ENCODE measurements around the gene BHMT. TPM values are rescaled to one million over a fixed set of nuclear protein-coding genes. Genes with fewer than 3 reads are reported as not detected.
A peak's percentile ranks its signal among the peaks of the same experiment; 100 is the strongest.

Gene BHMT
- total and polyA plus RNA-seq, 4 donors, result 0.05 to 2.3 (median 0.48) TPM

DNA sequence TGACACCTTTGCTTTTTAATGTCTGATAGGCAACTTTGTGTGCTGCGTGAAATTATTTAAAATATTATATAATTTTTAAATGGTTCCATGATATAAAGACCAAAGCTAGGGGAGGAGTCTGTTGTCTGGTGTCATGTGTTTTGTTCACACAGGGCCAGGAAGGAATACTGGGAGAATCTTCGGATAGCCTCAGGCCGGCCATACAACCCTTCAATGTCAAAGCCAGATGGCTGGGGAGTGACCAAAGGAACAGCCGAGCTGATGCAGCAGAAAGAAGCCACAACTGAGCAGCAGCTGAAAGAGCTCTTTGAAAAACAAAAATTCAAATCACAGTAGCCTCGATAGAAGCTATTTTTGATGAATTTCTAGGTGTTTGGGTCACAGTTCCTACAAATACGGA lies 19.2 kb downstream of the BHMT start:
- no peak for ATAC-seq (ENCODE audit: low FRiP score)
- H3K9me3 ChIP-seq (ENCODE audit: control insufficient read depth, low read length), result no peaks in the 10 kb centered on the region
- no peaks in the 10 kb centered on the region for H3K27me3 ChIP-seq (ENCODE audit: control insufficient read depth in 1 of 2, insufficient read depth in 2 of 2, low read length in 1 of 2)
- 80 to 83% methylated on average over 6 of the region's 6 CpGs for WGBS, 2 donors
- no peak for DNase-seq
- no peaks in the 10 kb centered on the region for H3K36me3 ChIP-seq (ENCODE audit: control insufficient read depth in 1 of 2, insufficient read depth in 2 of 2, low read length in 1 of 2)
- no peak overlapping the region for H3K27ac ChIP-seq (ENCODE audit: low read depth in 1 of 2, low read length in 2 of 2)
- no peaks in the 10 kb centered on the region for H3K4me1 ChIP-seq (ENCODE audit: control insufficient read depth in 1 of 2, insufficient read depth in 2 of 2, low read length in 2 of 2)
- intact Hi-C loops (cut with DNase I), result loop anchor here (5.0 to 10.0 kb wide), 2 partner anchors 332 to 334 kb away; no protein-coding TSS in a partner anchor
- H3K4me3 ChIP-seq (ENCODE audit: low read length in 2 of 2), result no peak overlapping the region

DNA sequence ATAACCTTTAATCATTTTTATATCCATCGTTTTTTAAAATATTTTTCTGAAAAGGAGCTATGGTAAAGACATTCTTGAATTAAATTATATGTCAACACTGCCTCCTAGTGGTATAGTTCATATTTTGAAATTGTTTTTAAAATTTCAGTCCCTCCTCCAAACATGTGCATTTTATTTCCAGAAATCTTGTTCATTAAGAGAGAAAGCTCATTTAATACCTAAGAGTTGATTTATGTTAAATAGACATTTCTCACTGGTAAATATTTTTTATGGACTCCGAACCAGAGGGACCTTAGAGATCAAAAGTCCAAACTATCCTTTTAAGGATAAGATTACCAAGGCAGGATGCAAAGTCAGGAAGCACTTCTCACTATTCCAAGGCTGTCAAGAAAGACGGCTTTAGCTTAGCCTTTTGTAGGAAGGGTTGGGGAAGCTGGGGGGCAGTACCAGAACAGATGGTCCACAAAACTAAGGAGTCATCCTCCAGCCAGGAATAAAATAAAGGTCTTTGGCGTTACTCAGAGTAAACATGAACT lies 21.6 kb downstream of the BHMT start:
- DNase-seq (no peak), ATAC-seq (ENCODE audit: low FRiP score) (peak; percentile 81)
- Histone ChIP-seq H3K36me3 (ENCODE audit: control insufficient read depth in 1 of 2, insufficient read depth in 2 of 2, low read length in 1 of 2) (no peaks in the 10 kb centered on the region), H3K27ac (ENCODE audit: low read depth in 1 of 2, low read length in 2 of 2) (peak overlapping the region; percentile 69), H3K4me1 (ENCODE audit: control insufficient read depth in 1 of 2, insufficient read depth in 2 of 2, low read length in 2 of 2) (no peaks in the 10 kb centered on the region), H3K4me3 (ENCODE audit: low read length in 2 of 2) (peak overlapping the region; percentile 29 to 60), H3K9me3 (ENCODE audit: control insufficient read depth, low read length) (no peaks in the 10 kb centered on the region), H3K27me3 (ENCODE audit: control insufficient read depth in 1 of 2, insufficient read depth in 2 of 2, low read length in 1 of 2) (no peaks in the 10 kb centered on the region)
- intact Hi-C loops (cut with DNase I), result loop anchor here (1.0 to 10.0 kb wide), 3 partner anchors 108 to 332 kb away; no protein-coding TSS in a partner anchor
- 4% methylated on average over 4 of the region's 4 CpGs for WGBS, 2 donors

DNA sequence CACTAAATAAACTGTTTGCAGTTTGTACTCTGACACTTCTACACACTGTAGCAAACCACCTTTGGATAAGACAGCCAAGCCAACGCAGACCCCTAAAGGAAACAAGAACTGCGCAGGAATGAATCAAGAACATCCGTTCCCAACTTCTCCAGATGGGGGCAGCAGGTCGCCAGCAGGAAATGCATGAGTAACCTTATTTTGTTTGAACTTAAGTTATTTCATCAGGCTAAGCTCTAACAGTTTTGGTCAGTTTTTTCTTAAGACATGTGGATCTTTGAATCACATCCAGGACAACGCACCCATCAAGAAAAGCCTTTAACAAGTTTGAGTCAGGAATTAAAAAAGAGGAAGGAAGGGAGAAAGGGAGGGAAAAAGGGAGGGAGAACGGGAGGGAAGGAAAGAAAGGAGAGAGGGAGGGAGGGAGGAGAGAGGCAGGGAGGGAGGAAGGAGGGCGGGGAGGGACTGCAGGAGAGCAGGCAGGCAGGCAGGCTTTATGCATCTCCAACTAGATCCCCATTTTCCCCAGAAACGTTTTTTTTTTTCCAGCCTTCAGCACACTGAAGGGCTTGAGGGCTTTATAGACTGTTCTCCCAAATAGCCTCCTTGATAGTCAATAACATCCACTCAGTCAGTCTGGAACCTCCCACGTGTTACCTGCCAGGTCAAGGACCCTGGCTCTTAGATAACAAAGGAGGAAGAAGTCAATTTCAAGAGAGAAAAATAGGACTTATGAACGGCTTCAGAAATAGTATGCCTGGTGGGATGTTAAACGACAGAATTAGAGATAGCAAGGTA lies 22.2 kb downstream of the BHMT start:
- intact Hi-C loops (cut with DNase I), result loop anchor here (1.0 to 10.0 kb wide), 3 partner anchors 109 to 331 kb away; no protein-coding TSS in a partner anchor
- H3K27ac ChIP-seq (ENCODE audit: low read depth in 1 of 2, low read length in 2 of 2), result peak overlapping the region; percentile 69
- DNase-seq (peak; percentile 74 to 87), ATAC-seq (ENCODE audit: low FRiP score) (peak; percentile 88)
- H3K4me3 ChIP-seq (ENCODE audit: low read length in 2 of 2), result peak overlapping the region; percentile 29 to 60
- WGBS, 2 donors, result 4 to 5% methylated on average over 11 of the region's 11 CpGs
- H3K36me3 ChIP-seq (ENCODE audit: control insufficient read depth in 1 of 2, insufficient read depth in 2 of 2, low read length in 1 of 2), result no peaks in the 10 kb centered on the region
- no peaks in the 10 kb centered on the region for H3K4me1 ChIP-seq (ENCODE audit: control insufficient read depth in 1 of 2, insufficient read depth in 2 of 2, low read length in 2 of 2)
- H3K27me3 ChIP-seq (ENCODE audit: control insufficient read depth in 1 of 2, insufficient read depth in 2 of 2, low read length in 1 of 2), result no peaks in the 10 kb centered on the region
- no peaks in the 10 kb centered on the region for H3K9me3 ChIP-seq (ENCODE audit: control insufficient read depth, low read length)

DNA sequence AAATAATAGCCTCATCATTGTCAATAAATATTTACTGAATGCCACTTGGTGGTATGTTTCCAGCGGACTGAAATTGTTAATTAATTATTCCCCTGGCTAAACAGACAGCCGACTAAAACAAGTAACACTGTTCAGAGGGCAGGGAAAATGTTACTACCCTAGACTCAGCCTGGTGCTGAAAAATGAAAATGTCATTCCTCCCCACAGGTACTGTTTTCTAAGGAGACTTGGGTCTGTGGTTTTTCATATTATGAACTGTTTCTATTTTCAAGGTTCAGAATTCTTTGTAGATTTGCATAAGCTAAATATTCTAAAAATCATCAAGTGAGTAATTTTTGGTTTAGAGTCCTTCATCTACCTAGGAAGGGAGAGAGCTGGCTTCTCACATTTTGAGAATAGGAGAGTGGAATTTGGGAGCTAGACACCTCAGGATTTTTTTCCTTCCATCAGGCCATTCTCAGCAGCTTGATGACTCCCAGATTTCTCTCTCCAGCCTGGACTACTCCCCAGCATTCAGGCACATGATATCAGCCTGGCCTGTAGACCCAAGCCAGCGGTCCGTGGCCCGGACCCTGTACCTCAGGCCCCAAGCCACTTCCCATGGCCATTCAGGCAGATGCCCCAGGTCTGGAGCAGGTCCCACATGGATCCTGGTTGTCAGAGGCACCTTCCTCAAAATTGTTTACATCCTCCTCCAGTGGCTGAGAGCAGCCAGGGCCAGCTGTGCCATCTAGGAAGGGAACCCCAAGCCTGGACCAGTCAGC lies 24.4 kb downstream of the BHMT start:
- H3K36me3 ChIP-seq (ENCODE audit: control insufficient read depth in 1 of 2, insufficient read depth in 2 of 2, low read length in 1 of 2), result no peaks in the 10 kb centered on the region
- no peaks in the 10 kb centered on the region for H3K27me3 ChIP-seq (ENCODE audit: control insufficient read depth in 1 of 2, insufficient read depth in 2 of 2, low read length in 1 of 2)
- WGBS, 2 donors, result 85 to 92% methylated on average over 5 of the region's 5 CpGs
- DNase-seq, result no peak
- peaks cover 1% of the 10 kb centered on the region for H3K9me3 ChIP-seq (ENCODE audit: control insufficient read depth, low read length)
- ATAC-seq (ENCODE audit: low FRiP score), result no peak
- no peak overlapping the region for H3K27ac ChIP-seq (ENCODE audit: low read depth in 1 of 2, low read length in 2 of 2)
- H3K4me1 ChIP-seq (ENCODE audit: control insufficient read depth in 1 of 2, insufficient read depth in 2 of 2, low read length in 2 of 2), result no peaks in the 10 kb centered on the region
- intact Hi-C loops (cut with DNase I), result loop anchor here in 1 of 2 donors (10.0 kb wide), 1 partner anchor 329 kb away; no protein-coding TSS in a partner anchor
- no peak overlapping the region for H3K4me3 ChIP-seq (ENCODE audit: low read length in 2 of 2)

DNA sequence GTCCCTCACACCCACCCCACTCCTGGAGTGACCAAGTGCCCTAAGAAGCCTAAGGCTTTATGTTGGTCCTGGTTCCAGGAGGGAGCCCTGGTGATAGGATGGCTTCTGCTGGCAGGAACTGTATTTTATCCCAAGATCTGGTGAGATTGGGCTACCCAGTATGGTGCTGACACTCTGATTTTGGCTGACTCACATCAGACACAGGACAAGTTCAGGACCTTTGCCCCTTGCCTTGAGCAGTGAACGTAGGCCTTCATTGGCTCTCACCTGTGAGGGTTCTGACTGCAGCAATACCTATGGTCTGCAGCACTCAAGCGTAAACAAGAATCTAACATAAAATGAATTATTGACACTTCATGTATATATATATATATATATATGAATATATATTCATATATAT lies 25.0 kb downstream of the BHMT start:
- intact Hi-C loops (cut with DNase I), result loop anchor here in 1 of 2 donors (10.0 kb wide), 1 partner anchor 328 kb away; no protein-coding TSS in a partner anchor
- WGBS, 2 donors, result 74 to 93% methylated on average over 2 of the region's 2 CpGs
- Histone ChIP-seq H3K9me3 (ENCODE audit: control insufficient read depth, low read length) (peaks cover 1% of the 10 kb centered on the region), H3K4me3 (ENCODE audit: low read length in 2 of 2) (no peak overlapping the region), H3K27me3 (ENCODE audit: control insufficient read depth in 1 of 2, insufficient read depth in 2 of 2, low read length in 1 of 2) (no peaks in the 10 kb centered on the region), H3K36me3 (ENCODE audit: control insufficient read depth in 1 of 2, insufficient read depth in 2 of 2, low read length in 1 of 2) (no peaks in the 10 kb centered on the region), H3K27ac (ENCODE audit: low read depth in 1 of 2, low read length in 2 of 2) (no peak overlapping the region), H3K4me1 (ENCODE audit: control insufficient read depth in 1 of 2, insufficient read depth in 2 of 2, low read length in 2 of 2) (no peaks in the 10 kb centered on the region)
- ATAC-seq (ENCODE audit: low FRiP score), result no peak
- DNase-seq, result no peak

- Histone ChIP-seq H3K9me3 (ENCODE audit: control insufficient read depth, low read length) (peaks cover 1% of the 10 kb centered on the region), H3K27me3 (ENCODE audit: control insufficient read depth in 1 of 2, insufficient read depth in 2 of 2, low read length in 1 of 2) (no peaks in the 10 kb centered on the region), H3K36me3 (ENCODE audit: control insufficient read depth in 1 of 2, insufficient read depth in 2 of 2, low read length in 1 of 2) (no peaks in the 10 kb centered on the region), H3K4me1 (ENCODE audit: control insufficient read depth in 1 of 2, insufficient read depth in 2 of 2, low read length in 2 of 2) (no peaks in the 10 kb centered on the region), H3K4me3 (ENCODE audit: low read length in 2 of 2) (no peak overlapping the region), H3K27ac (ENCODE audit: low read depth in 1 of 2, low read length in 2 of 2) (no peak overlapping the region)
- DNase-seq (no peak), ATAC-seq (ENCODE audit: low FRiP score) (no peak)
- intact Hi-C loops (cut with DNase I), result no loop called here
- WGBS, 2 donors, result 58 to 84% methylated on average over 3 of the region's 3 CpGs
Measured at GRCh38 chr5:79140553-79140952, 28.9 kb downstream of the BHMT start.

- Histone ChIP-seq H3K27ac (ENCODE audit: low read depth in 1 of 2, low read length in 2 of 2) (no peak overlapping the region), H3K36me3 (ENCODE audit: control insufficient read depth in 1 of 2, insufficient read depth in 2 of 2, low read length in 1 of 2) (no peaks in the 10 kb centered on the region), H3K4me3 (ENCODE audit: low read length in 2 of 2) (no peak overlapping the region), H3K27me3 (ENCODE audit: control insufficient read depth in 1 of 2, insufficient read depth in 2 of 2, low read length in 1 of 2) (no peaks in the 10 kb centered on the region), H3K9me3 (ENCODE audit: control insufficient read depth, low read length) (peaks cover 1% of the 10 kb centered on the region), H3K4me1 (ENCODE audit: control insufficient read depth in 1 of 2, insufficient read depth in 2 of 2, low read length in 2 of 2) (no peaks in the 10 kb centered on the region)
- intact Hi-C loops (cut with DNase I), result no loop called here
- WGBS, 2 donors, result 93% methylated on average over 6 of the region's 6 CpGs
- no peak for DNase-seq
- ATAC-seq (ENCODE audit: low FRiP score), result no peak
Measured at GRCh38 chr5:79143684-79144379, 32.2 kb downstream of the BHMT start.

- Histone ChIP-seq H3K27ac (ENCODE audit: low read depth in 1 of 2, low read length in 2 of 2) (no peak overlapping the region), H3K4me1 (ENCODE audit: control insufficient read depth in 1 of 2, insufficient read depth in 2 of 2, low read length in 2 of 2) (no peaks in the 10 kb centered on the region), H3K27me3 (ENCODE audit: control insufficient read depth in 1 of 2, insufficient read depth in 2 of 2, low read length in 1 of 2) (no peaks in the 10 kb centered on the region), H3K4me3 (ENCODE audit: low read length in 2 of 2) (no peak overlapping the region), H3K36me3 (ENCODE audit: control insufficient read depth in 1 of 2, insufficient read depth in 2 of 2, low read length in 1 of 2) (no peaks in the 10 kb centered on the region), H3K9me3 (ENCODE audit: control insufficient read depth, low read length) (no peaks in the 10 kb centered on the region)
- DNase-seq (no peak), ATAC-seq (ENCODE audit: low FRiP score) (no peak)
- intact Hi-C loops (cut with DNase I), result no loop called here
Measured at GRCh38 chr5:79147076-79147475, 35.5 kb downstream of the BHMT start.

Measured in aorta (tissue), 5 donors.